Measurements from ENCODE around the gene RBM26.

RBM26 gene

GRCh38 chr13:79445968-79446645, 40.1 kb upstream of the RBM26 start:
- no peak for DNase-seq (ENCODE audit: low spot score)

GRCh38 chr13:79442706-79443105, 36.7 kb upstream of the RBM26 start:
- Histone ChIP-seq H3K14ac (ENCODE audit: low read length) (no peak overlapping the region), H4K8ac (ENCODE audit: low read depth, low read length) (no peak overlapping the region), H4K91ac (ENCODE audit: low read depth, low read length, poor library complexity) (no peak overlapping the region), H2AK5ac (ENCODE audit: low read depth, low read length) (no peak overlapping the region), H2BK15ac (ENCODE audit: low read length) (no peak overlapping the region), H3K4ac (ENCODE audit: low read length) (no peak overlapping the region), H3K27ac (replicated peaks; ENCODE audit: low read length) (no peak overlapping the region), H3K27me3 (ENCODE audit: control insufficient read depth in 3 of 3, insufficient read depth in 3 of 3, low read depth in 1 of 3, low read length in 3 of 3) (no peaks in the 10 kb centered on the region), H3K36me3 (replicated peaks in 1 of 2; ENCODE audit: control insufficient read depth in 2 of 2, insufficient read depth in 2 of 2, low read length in 2 of 2) (no peaks in the 10 kb centered on the region), H3K23ac (ENCODE audit: low read depth, low read length, poor library complexity) (no peak overlapping the region), H3K9ac (ENCODE audit: low read depth, low read length, poor library complexity) (no peak overlapping the region), H3K79me1 (ENCODE audit: low read depth, low read length) (no peaks in the 10 kb centered on the region), H2BK5ac (ENCODE audit: low read length) (no peak overlapping the region), H2BK12ac (ENCODE audit: low read length) (no peak overlapping the region), H2AFZ (ENCODE audit: low read length) (no peak overlapping the region), H3K18ac (ENCODE audit: low read length) (no peak overlapping the region), H3K4me2 (ENCODE audit: insufficient read depth, low read length, poor library complexity, severe bottlenecking) (no peak overlapping the region), H3K4me3 (ENCODE audit: low read length in 2 of 2) (no peak overlapping the region), H3K4me1 (ENCODE audit: control insufficient read depth in 2 of 2, insufficient read depth in 1 of 2, low read depth in 1 of 2, low read length in 2 of 2) (no peaks in the 10 kb centered on the region), H3K9me3 (replicated peaks in 1 of 2; ENCODE audit: control insufficient read depth in 2 of 2, insufficient read depth in 1 of 2, low read depth in 1 of 2, low read length in 2 of 2) (no peaks in the 10 kb centered on the region), H2BK120ac (ENCODE audit: low read depth, low read length) (no peak overlapping the region)
- no CpG with 5 or more reads among the region's 3 CpGs for WGBS, 2 donors (ENCODE audit: extremely low coverage in 2 of 2, insufficient read length in 2 of 2, insufficient replicate concordance in 1 of 2)
- no peak for DNase-seq (ENCODE audit: low spot score)

More at GRCh38 chr13:79445968-79446645, 40.1 kb upstream of the RBM26 start:
- no peak overlapping the region for H3K23ac ChIP-seq (ENCODE audit: low read depth, low read length, poor library complexity)
- no peak overlapping the region for H3K18ac ChIP-seq (ENCODE audit: low read length)
- H3K27ac ChIP-seq (replicated peaks; ENCODE audit: low read length) = no peak overlapping the region
- H2BK12ac ChIP-seq (ENCODE audit: low read length) = no peak overlapping the region
- no peak overlapping the region for H3K4me3 ChIP-seq (ENCODE audit: low read length in 2 of 2)
- H3K9ac ChIP-seq (ENCODE audit: low read depth, low read length, poor library complexity) = no peak overlapping the region
- H2BK5ac ChIP-seq (ENCODE audit: low read length) = no peak overlapping the region
- H4K91ac ChIP-seq (ENCODE audit: low read depth, low read length, poor library complexity) = no peak overlapping the region
- peaks cover 0 to 6% (median 0%) of the 10 kb centered on the region in 3 experiments for H3K27me3 ChIP-seq (ENCODE audit: control insufficient read depth in 3 of 3, insufficient read depth in 3 of 3, low read depth in 1 of 3, low read length in 3 of 3)
- H3K14ac ChIP-seq (ENCODE audit: low read length) = no peak overlapping the region
- H2AK5ac ChIP-seq (ENCODE audit: low read depth, low read length) = no peak overlapping the region
- H3K36me3 ChIP-seq (replicated peaks in 1 of 2; ENCODE audit: control insufficient read depth in 2 of 2, insufficient read depth in 2 of 2, low read length in 2 of 2) = no peaks in the 10 kb centered on the region
- H3K9me3 ChIP-seq (replicated peaks in 1 of 2; ENCODE audit: control insufficient read depth in 2 of 2, insufficient read depth in 1 of 2, low read depth in 1 of 2, low read length in 2 of 2) = no peaks in the 10 kb centered on the region
- H2BK120ac ChIP-seq (ENCODE audit: low read depth, low read length) = no peak overlapping the region
- no peak overlapping the region for H2AFZ ChIP-seq (ENCODE audit: low read length)
- H4K8ac ChIP-seq (ENCODE audit: low read depth, low read length) = no peak overlapping the region
- no peaks in the 10 kb centered on the region for H3K79me1 ChIP-seq (ENCODE audit: low read depth, low read length)
- H3K4me1 ChIP-seq (ENCODE audit: control insufficient read depth in 2 of 2, insufficient read depth in 1 of 2, low read depth in 1 of 2, low read length in 2 of 2) = no peaks in the 10 kb centered on the region
- H2BK15ac ChIP-seq (ENCODE audit: low read length) = no peak overlapping the region
- no CpG with 5 or more reads among the region's 11 CpGs for WGBS, 2 donors (ENCODE audit: extremely low coverage in 2 of 2, insufficient read length in 2 of 2, insufficient replicate concordance in 1 of 2)
- no peak overlapping the region for H3K4me2 ChIP-seq (ENCODE audit: insufficient read depth, low read length, poor library complexity, severe bottlenecking)
- H3K4ac ChIP-seq (ENCODE audit: low read length) = no peak overlapping the region

- H2AK5ac ChIP-seq (ENCODE audit: low read depth, low read length) = no peak overlapping the region
- H3K18ac ChIP-seq (ENCODE audit: low read length) = no peak overlapping the region
- no peak overlapping the region for H4K91ac ChIP-seq (ENCODE audit: low read depth, low read length, poor library complexity)
- no peak overlapping the region for H3K4me3 ChIP-seq (ENCODE audit: low read length in 2 of 2)
- no peaks in the 10 kb centered on the region for H3K36me3 ChIP-seq (replicated peaks in 1 of 2; ENCODE audit: control insufficient read depth in 2 of 2, insufficient read depth in 2 of 2, low read length in 2 of 2)
- H2BK120ac ChIP-seq (ENCODE audit: low read depth, low read length) = no peak overlapping the region
- H3K27me3 ChIP-seq (ENCODE audit: control insufficient read depth in 3 of 3, insufficient read depth in 3 of 3, low read depth in 1 of 3, low read length in 3 of 3) = no peaks in the 10 kb centered on the region
- no peak overlapping the region for H3K23ac ChIP-seq (ENCODE audit: low read depth, low read length, poor library complexity)
- H2AFZ ChIP-seq (ENCODE audit: low read length) = no peak overlapping the region
- H3K9ac ChIP-seq (ENCODE audit: low read depth, low read length, poor library complexity) = no peak overlapping the region
- H3K79me1 ChIP-seq (ENCODE audit: low read depth, low read length) = no peaks in the 10 kb centered on the region
- WGBS, 2 donors (ENCODE audit: extremely low coverage in 2 of 2, insufficient read length in 2 of 2, insufficient replicate concordance in 1 of 2) = no CpG with 5 or more reads among the region's 1 CpG
- H3K9me3 ChIP-seq (replicated peaks in 1 of 2; ENCODE audit: control insufficient read depth in 2 of 2, insufficient read depth in 1 of 2, low read depth in 1 of 2, low read length in 2 of 2) = no peaks in the 10 kb centered on the region
- no peak overlapping the region for H2BK12ac ChIP-seq (ENCODE audit: low read length)
- H3K4ac ChIP-seq (ENCODE audit: low read length) = no peak overlapping the region
- H2BK5ac ChIP-seq (ENCODE audit: low read length) = no peak overlapping the region
- no peak overlapping the region for H2BK15ac ChIP-seq (ENCODE audit: low read length)
- no peak overlapping the region for H3K27ac ChIP-seq (replicated peaks; ENCODE audit: low read length)
- no peak overlapping the region for H3K14ac ChIP-seq (ENCODE audit: low read length)
- DNase-seq (ENCODE audit: low spot score) = no peak
- no peak overlapping the region for H4K8ac ChIP-seq (ENCODE audit: low read depth, low read length)
- H3K4me2 ChIP-seq (ENCODE audit: insufficient read depth, low read length, poor library complexity, severe bottlenecking) = no peak overlapping the region
- no peaks in the 10 kb centered on the region for H3K4me1 ChIP-seq (ENCODE audit: control insufficient read depth in 2 of 2, insufficient read depth in 1 of 2, low read depth in 1 of 2, low read length in 2 of 2)
These were observed 36.2 kb upstream of the RBM26 start for GRCh38 chr13:79442221-79442620.

- no peak overlapping the region for H3K18ac ChIP-seq (ENCODE audit: low read length)
- no peak overlapping the region for H2AFZ ChIP-seq (ENCODE audit: low read length)
- no peaks in the 10 kb centered on the region for H3K27me3 ChIP-seq (ENCODE audit: control insufficient read depth in 3 of 3, insufficient read depth in 3 of 3, low read depth in 1 of 3, low read length in 3 of 3)
- no peak overlapping the region for H3K9ac ChIP-seq (ENCODE audit: low read depth, low read length, poor library complexity)
- no peak overlapping the region for H2BK15ac ChIP-seq (ENCODE audit: low read length)
- no peak overlapping the region for H2BK5ac ChIP-seq (ENCODE audit: low read length)
- DNase-seq (ENCODE audit: low spot score) = no peak
- H4K91ac ChIP-seq (ENCODE audit: low read depth, low read length, poor library complexity) = no peak overlapping the region
- no peaks in the 10 kb centered on the region for H3K4me1 ChIP-seq (ENCODE audit: control insufficient read depth in 2 of 2, insufficient read depth in 1 of 2, low read depth in 1 of 2, low read length in 2 of 2)
- no peak overlapping the region for H2BK12ac ChIP-seq (ENCODE audit: low read length)
- H3K79me1 ChIP-seq (ENCODE audit: low read depth, low read length) = no peaks in the 10 kb centered on the region
- no peak overlapping the region for H3K27ac ChIP-seq (replicated peaks; ENCODE audit: low read length)
- H3K14ac ChIP-seq (ENCODE audit: low read length) = no peak overlapping the region
- no peaks in the 10 kb centered on the region for H3K36me3 ChIP-seq (replicated peaks in 1 of 2; ENCODE audit: control insufficient read depth in 2 of 2, insufficient read depth in 2 of 2, low read length in 2 of 2)
- no peaks in the 10 kb centered on the region for H3K9me3 ChIP-seq (replicated peaks in 1 of 2; ENCODE audit: control insufficient read depth in 2 of 2, insufficient read depth in 1 of 2, low read depth in 1 of 2, low read length in 2 of 2)
- no peak overlapping the region for H2BK120ac ChIP-seq (ENCODE audit: low read depth, low read length)
- H2AK5ac ChIP-seq (ENCODE audit: low read depth, low read length) = no peak overlapping the region
- no CpG with 5 or more reads among the region's 5 CpGs for WGBS, 2 donors (ENCODE audit: extremely low coverage in 2 of 2, insufficient read length in 2 of 2, insufficient replicate concordance in 1 of 2)
- no peak overlapping the region for H3K4me2 ChIP-seq (ENCODE audit: insufficient read depth, low read length, poor library complexity, severe bottlenecking)
- H3K4me3 ChIP-seq (ENCODE audit: low read length in 2 of 2) = no peak overlapping the region
- no peak overlapping the region for H3K4ac ChIP-seq (ENCODE audit: low read length)
- no peak overlapping the region for H4K8ac ChIP-seq (ENCODE audit: low read depth, low read length)
- H3K23ac ChIP-seq (ENCODE audit: low read depth, low read length, poor library complexity) = no peak overlapping the region
These were observed 35.0 kb upstream of the RBM26 start for GRCh38 chr13:79440958-79441528.

Data from neuronal stem cell (in vitro differentiated cells).